ENCODE data around the gene CEACAM16.

CEACAM16 gene

GRCh38 chr19:44725684-44726083 is 26.7 kb downstream of the CEACAM16 start:
- POLR2A ChIA-PET, result no interaction called here
- TF ChIP-seq FOXA1 (IDR thresholded peaks at IDR 0.05) (no peak), FOXM1 (IDR thresholded peaks at IDR 0.05; ENCODE audit: borderline replicate concordance) (no peak), SP1 (IDR thresholded peaks at IDR 0.05) (no peak), HDGF (IDR thresholded peaks at IDR 0.05; ENCODE audit: borderline replicate concordance) (no peak), LEF1 (IDR thresholded peaks at IDR 0.05; ENCODE audit: borderline replicate concordance) (no peak), ZNF384 (IDR thresholded peaks at IDR 0.05) (no peak), CTBP1 (IDR thresholded peaks at IDR 0.05; ENCODE audit: borderline replicate concordance) (no peak), FOXK2 (IDR thresholded peaks at IDR 0.05) (no peak), SUZ12 (IDR thresholded peaks at IDR 0.05) (no peak), L3MBTL2 (conservative IDR thresholded peaks at IDR 0.05) (no peak), TARDBP (IDR thresholded peaks at IDR 0.05) (no peak), NFRKB (IDR thresholded peaks at IDR 0.05) (no peak), BHLHE40 (IDR thresholded peaks at IDR 0.05; ENCODE audit: borderline replicate concordance) (no peak), ELF4 (IDR thresholded peaks at IDR 0.05) (no peak), ARNT (IDR thresholded peaks at IDR 0.05) (no peak)
- TF ChIP-seq, protein P1, sequence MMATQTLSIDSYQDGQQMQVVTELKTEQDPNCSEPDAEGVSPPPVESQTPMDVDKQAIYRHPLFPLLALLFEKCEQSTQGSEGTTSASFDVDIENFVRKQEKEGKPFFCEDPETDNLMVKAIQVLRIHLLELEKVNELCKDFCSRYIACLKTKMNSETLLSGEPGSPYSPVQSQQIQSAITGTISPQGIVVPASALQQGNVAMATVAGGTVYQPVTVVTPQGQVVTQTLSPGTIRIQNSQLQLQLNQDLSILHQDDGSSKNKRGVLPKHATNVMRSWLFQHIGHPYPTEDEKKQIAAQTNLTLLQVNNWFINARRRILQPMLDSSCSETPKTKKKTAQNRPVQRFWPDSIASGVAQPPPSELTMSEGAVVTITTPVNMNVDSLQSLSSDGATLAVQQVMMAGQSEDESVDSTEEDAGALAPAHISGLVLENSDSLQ (IDR thresholded peaks at IDR 0.05), result no peak
- CTCF ChIA-PET, result interaction anchor here (2.4 kb wide), 1 partner anchor 45 kb away, joined by 77 read pairs; no protein-coding TSS in a partner anchor
- no peak for DNase-seq (ENCODE audit: extremely low spot score)

GRCh38 chr19:44726465-44726864 is 27.5 kb downstream of the CEACAM16 start:
- ChIA-PET CTCF (interaction anchor here (0.6 kb wide), 1 partner anchor 13 kb away, joined by 3 read pairs; no protein-coding TSS in a partner anchor), POLR2A (no interaction called here)
- DNase-seq (ENCODE audit: extremely low spot score), result no peak
- no peak for TF ChIP-seq SUZ12 (IDR thresholded peaks at IDR 0.05)

DNA sequence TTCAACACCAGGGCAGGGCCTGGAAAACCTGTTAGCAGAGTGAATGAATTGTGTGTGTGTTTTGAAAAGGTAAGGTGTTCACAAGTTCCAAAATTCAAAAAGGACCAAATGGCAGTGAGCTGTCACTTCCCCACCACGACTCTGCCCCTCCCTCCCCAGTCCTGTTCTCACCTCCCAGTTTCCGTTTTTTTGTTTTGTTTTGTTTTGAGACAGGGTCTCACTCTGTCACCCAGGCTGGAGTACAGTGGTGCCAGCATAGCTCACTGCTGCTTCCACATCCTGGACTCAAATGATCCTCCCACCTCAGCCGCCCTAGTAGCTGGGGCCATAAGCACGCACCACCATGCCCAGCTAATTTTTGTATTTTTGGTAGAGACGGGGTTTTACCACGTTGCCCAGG is 29.2 kb downstream of the CEACAM16 start:
- TF ChIP-seq TARDBP (IDR thresholded peaks at IDR 0.05) (no peak), CTBP1 (IDR thresholded peaks at IDR 0.05; ENCODE audit: borderline replicate concordance) (no peak), NFRKB (IDR thresholded peaks at IDR 0.05) (no peak), BHLHE40 (IDR thresholded peaks at IDR 0.05; ENCODE audit: borderline replicate concordance) (no peak), ARNT (IDR thresholded peaks at IDR 0.05) (no peak), SUZ12 (IDR thresholded peaks at IDR 0.05) (no peak), FOXA1 (IDR thresholded peaks at IDR 0.05) (no peak), ZNF384 (IDR thresholded peaks at IDR 0.05) (no peak)
- TF ChIP-seq, protein P1 (IDR thresholded peaks at IDR 0.05), result no peak
- CTCF ChIA-PET, result interaction anchor here (0.5 kb wide), 1 partner anchor 129 kb away, joined by 3 read pairs; no protein-coding TSS in a partner anchor
- POLR2A ChIA-PET, result interaction anchor here (1.2 kb wide), 1 partner anchor 43 kb away, joined by 3 read pairs; no protein-coding TSS in a partner anchor
- DNase-seq (ENCODE audit: extremely low spot score), result no peak

GRCh38 chr19:44729516-44730033 is 30.6 kb downstream of the CEACAM16 start:
- POLR2A ChIA-PET, result no interaction called here
- no peak for DNase-seq (ENCODE audit: extremely low spot score)
- CTCF ChIA-PET, result no interaction called here
- TF ChIP-seq CTBP1 (IDR thresholded peaks at IDR 0.05; ENCODE audit: borderline replicate concordance) (no peak), SP1 (IDR thresholded peaks at IDR 0.05) (no peak), NFRKB (IDR thresholded peaks at IDR 0.05) (no peak), ELF4 (IDR thresholded peaks at IDR 0.05) (no peak), FOXM1 (IDR thresholded peaks at IDR 0.05; ENCODE audit: borderline replicate concordance) (no peak)
- TF ChIP-seq, protein P1 (IDR thresholded peaks at IDR 0.05), result no peak

DNA sequence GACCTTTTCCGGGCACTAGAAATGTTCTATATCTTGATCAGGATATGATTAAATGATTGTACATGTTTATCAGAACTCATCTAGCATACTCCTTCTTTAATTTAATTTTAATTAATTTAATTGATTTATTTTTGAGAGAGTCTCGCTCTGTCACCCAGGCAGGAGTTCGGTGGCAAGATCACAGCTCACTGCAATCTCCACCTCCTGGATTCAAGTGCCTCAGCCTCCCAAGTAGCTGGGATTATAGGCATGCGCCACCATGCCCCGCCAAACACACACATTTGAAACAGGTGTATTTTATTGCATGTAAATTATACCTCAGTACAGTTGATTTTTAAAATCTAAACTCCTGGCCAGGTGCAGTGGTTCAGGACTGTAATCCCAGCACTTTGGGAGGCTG is 32.1 kb downstream of the CEACAM16 start:
- TF ChIP-seq FOXA1 (IDR thresholded peaks at IDR 0.05), result no peak
- no peak for TF ChIP-seq ELF4 (IDR thresholded peaks at IDR 0.05)
- no peak for TF ChIP-seq ZNF384 (IDR thresholded peaks at IDR 0.05)
- TF ChIP-seq, protein P1 (IDR thresholded peaks at IDR 0.05), result no peak
- TF ChIP-seq LEF1 (IDR thresholded peaks at IDR 0.05; ENCODE audit: borderline replicate concordance), result no peak
- TF ChIP-seq FOXK2 (IDR thresholded peaks at IDR 0.05), result no peak
- no peak for TF ChIP-seq L3MBTL2 (conservative IDR thresholded peaks at IDR 0.05)
- TF ChIP-seq SUZ12 (IDR thresholded peaks at IDR 0.05), result no peak
- no peak for TF ChIP-seq NFRKB (IDR thresholded peaks at IDR 0.05)
- TF ChIP-seq CTBP1 (IDR thresholded peaks at IDR 0.05; ENCODE audit: borderline replicate concordance), result no peak
- TF ChIP-seq BHLHE40 (IDR thresholded peaks at IDR 0.05; ENCODE audit: borderline replicate concordance), result no peak
- no peak for TF ChIP-seq ARNT (IDR thresholded peaks at IDR 0.05)
- TF ChIP-seq SP1 (IDR thresholded peaks at IDR 0.05), result no peak
- no peak for TF ChIP-seq HDGF (IDR thresholded peaks at IDR 0.05; ENCODE audit: borderline replicate concordance)
- no peak for TF ChIP-seq TARDBP (IDR thresholded peaks at IDR 0.05)
- no peak for TF ChIP-seq FOXM1 (IDR thresholded peaks at IDR 0.05; ENCODE audit: borderline replicate concordance)
- no peak for DNase-seq (ENCODE audit: extremely low spot score)
- CTCF ChIA-PET, result no interaction called here
- POLR2A ChIA-PET, result no interaction called here

DNA sequence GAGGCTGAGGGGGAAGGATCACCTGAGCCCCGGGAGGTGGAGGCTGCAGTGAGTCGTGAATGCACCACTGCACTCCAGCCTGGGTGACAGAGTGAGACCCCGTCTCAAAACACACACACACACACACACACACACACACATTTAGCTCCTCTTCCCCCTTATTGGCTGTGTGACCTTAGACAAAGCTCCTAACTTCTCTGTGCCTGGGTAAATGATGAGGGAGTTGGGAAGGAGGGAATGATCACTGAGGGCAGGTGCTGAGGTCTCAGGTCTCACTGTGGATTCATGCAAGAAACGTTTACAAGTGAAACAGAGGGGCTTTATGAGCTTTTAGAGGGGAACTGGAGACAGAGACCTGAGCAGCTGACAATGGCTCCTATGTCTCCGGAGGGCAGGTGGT is 32.7 kb downstream of the CEACAM16 start:
- no peak for DNase-seq (ENCODE audit: extremely low spot score)
- CTCF ChIA-PET, result interaction anchor here (1.4 kb wide), 1 partner anchor 8 kb away, joined by 4 read pairs; no protein-coding TSS in a partner anchor
- POLR2A ChIA-PET, result no interaction called here
- no peak for TF ChIP-seq FOXA1 (IDR thresholded peaks at IDR 0.05)
- TF ChIP-seq ZNF384 (IDR thresholded peaks at IDR 0.05), result no peak
- TF ChIP-seq SP1 (IDR thresholded peaks at IDR 0.05), result no peak
- TF ChIP-seq SUZ12 (IDR thresholded peaks at IDR 0.05), result no peak
- no peak for TF ChIP-seq ARNT (IDR thresholded peaks at IDR 0.05)
- no peak for TF ChIP-seq L3MBTL2 (conservative IDR thresholded peaks at IDR 0.05)
- TF ChIP-seq, protein P1 (IDR thresholded peaks at IDR 0.05), result no peak
- TF ChIP-seq FOXM1 (IDR thresholded peaks at IDR 0.05; ENCODE audit: borderline replicate concordance), result no peak
- TF ChIP-seq NFRKB (IDR thresholded peaks at IDR 0.05), result no peak
- TF ChIP-seq FOXK2 (IDR thresholded peaks at IDR 0.05), result no peak
- TF ChIP-seq BHLHE40 (IDR thresholded peaks at IDR 0.05; ENCODE audit: borderline replicate concordance), result no peak
- no peak for TF ChIP-seq CTBP1 (IDR thresholded peaks at IDR 0.05; ENCODE audit: borderline replicate concordance)

Data from HEK293T (cell line).